Neural progenitor cell (in vitro differentiated cells): Measurements from ENCODE around the gene RAMACL. TPM values are rescaled to one million over a fixed set of nuclear protein-coding genes. Genes with fewer than 3 reads are reported as not detected.
A peak's percentile ranks its signal among the peaks of the same experiment; 100 is the strongest.
"Not testable (repeated sequence)": the region's sequence is repeated elsewhere in the genome, so short reads cannot be mapped to it uniquely, and the experiment has no call there.

ENCODE experiments used
- DNase-seq: peaks from one replicate; pipeline ENCODE4 v3.0.0-alpha.2; 2016; ENCODE audit warnings: low spot score
- H2AFZ ChIP-seq: fragments of 200-600 bp; sonication (generic); replicated peaks from 2 replicates; pipeline ENCODE4 v1.6.1; 2016; ENCODE audit warnings: antibody characterized with exemption
- H3F3A ChIP-seq: fragments of 200-600 bp; sonication (generic); 2 replicates; pipeline ENCODE4 v1.6.1; 2016; ENCODE audit warnings: antibody characterized with exemption, low read depth
- H3K27ac ChIP-seq: fragments of 200-600 bp; sonication (generic); 2 replicates; pipeline ENCODE4 v1.5.1; 2016; ENCODE audit warnings: mild to moderate bottlenecking
- H3K27me3 ChIP-seq: fragments of 200-600 bp; sonication (generic); 2 replicates; pipeline ENCODE4 v1.6.1; 2016; ENCODE audit warnings: mild to moderate bottlenecking, moderate library complexity
- H3K36me3 ChIP-seq: fragments of 200-600 bp; sonication (generic); 2 replicates; pipeline ENCODE4 v1.5.1; 2016
- H3K4me1 ChIP-seq: fragments of 200-600 bp; sonication (generic); 2 replicates; pipeline ENCODE4 v1.6.1; 2016; ENCODE audit warnings: mixed run types
- H3K4me2 ChIP-seq: fragments of 200-600 bp; sonication (generic); 2 replicates; pipeline ENCODE4 v1.6.1; 2016
- H3K4me3 ChIP-seq: fragments of 200-600 bp; sonication (generic); 2 replicates; pipeline ENCODE4 v1.5.1; 2016
- H3K79me2 ChIP-seq: fragments of 200-600 bp; sonication (generic); 2 replicates; pipeline ENCODE4 v1.6.1; 2016; ENCODE audit warnings: low read depth
- H3K9ac ChIP-seq: fragments of 200-600 bp; sonication (generic); 2 replicates; pipeline ENCODE4 v1.6.1; 2016
- H3K9me3 ChIP-seq: fragments of 200-600 bp; sonication (generic); 2 replicates; pipeline ENCODE4 v1.5.1; 2016; ENCODE audit warnings: low read depth
- H4K20me1 ChIP-seq: fragments of 200-600 bp; sonication (generic); 2 replicates; pipeline ENCODE4 v1.6.1; 2016; ENCODE audit warnings: low read depth
- H3K27ac Mint-ChIP-seq: 3 replicates; pipeline ENCODE4 v1.8.0; 2021; ENCODE audit warnings: mixed read lengths
- H3K27me3 Mint-ChIP-seq: 2 replicates; pipeline ENCODE4 v1.8.0; 2022; ENCODE audit warnings: low read depth, mild to moderate bottlenecking, inconsistent platforms, moderate library complexity, mixed read lengths; ENCODE audit not compliant: insufficient read depth
- H3K36me3 Mint-ChIP-seq: 3 replicates; pipeline ENCODE4 v1.8.0; 2021; ENCODE audit warnings: mixed read lengths
- H3K4me1 Mint-ChIP-seq: 3 replicates; pipeline ENCODE4 v1.8.0; 2021; ENCODE audit warnings: mixed read lengths
- H3K4me3 Mint-ChIP-seq: 3 replicates; pipeline ENCODE4 v1.8.0; 2021; ENCODE audit warnings: mild to moderate bottlenecking, moderate library complexity, mixed read lengths
- H3K9me3 Mint-ChIP-seq: 3 replicates; pipeline ENCODE4 v1.8.0; 2020; ENCODE audit warnings: mixed read lengths
- CTCF ChIP-seq: fragments of 200-600 bp; sonication (generic); IDR thresholded peaks from 2 replicates; pipeline ENCODE4 v1.5.1; 2017; ENCODE audit warnings: antibody characterized with exemption, mild to moderate bottlenecking
- EZH2 ChIP-seq: fragments of 200-600 bp; sonication (generic); IDR thresholded peaks from 2 replicates; pipeline ENCODE4 v1.6.1; 2017; ENCODE audit warnings: antibody characterized with exemption, mild to moderate bottlenecking, moderate library complexity
- EZH2phosphoT487 ChIP-seq: fragments of 200-600 bp; sonication (generic); IDR thresholded peaks from 2 replicates; pipeline ENCODE4 v1.6.1; 2017; ENCODE audit warnings: antibody characterized with exemption
- total RNA-seq: library from RNA; depleted of rRNA; stranded (reverse); fragments of >200 nt; gene quantifications from 2 replicates; pipeline ENCODE4 v1.2.3, GENCODE V29; 2015; ENCODE audit warnings: low replicate concordance

RAMACL gene
- total RNA-seq: 0.19 and 0.56 TPM in 2 replicates

GRCh38 chr6:166586424-166587156, at the start of gene RAMACL:
TSS of gene RAMACL (minus strand) at chr6:166586678. CDS start at chr6:166586477, 201 bp downstream.
- H3K27me3 ChIP-seq: no peaks in the 10 kb centered on the region

GRCh38 chr6:166635013-166635970, 48.8 kb upstream of the RAMACL start:
- Mint-ChIP-seq H3K27ac (no peak overlapping the region), H3K36me3 (no peaks in the 10 kb centered on the region), H3K27me3 (peaks cover 9% of the 10 kb centered on the region), H3K4me3 (no peak overlapping the region), H3K9me3 (peaks cover 2% of the 10 kb centered on the region), H3K4me1 (peaks cover 3% of the 10 kb centered on the region)
- Histone ChIP-seq H3K27ac (no peak overlapping the region), H3K4me2 (no peak overlapping the region), H3K4me3 (no peak overlapping the region), H3K9ac (no peak overlapping the region), H3K36me3 (no peaks in the 10 kb centered on the region), H3K27me3 (peaks cover 15% of the 10 kb centered on the region), H2AFZ (no peak overlapping the region), H3K9me3 (no peaks in the 10 kb centered on the region), H3K4me1 (no peaks in the 10 kb centered on the region), H4K20me1 (no peaks in the 10 kb centered on the region), H3K79me2 (no peaks in the 10 kb centered on the region), H3F3A (no peaks in the 10 kb centered on the region)
- DNase-seq: no peak
- TF ChIP-seq CTCF: no peak
- no peak for TF ChIP-seq EZH2phosphoT487
- no peak for TF ChIP-seq EZH2

More at GRCh38 chr6:166586424-166587156, at the start of gene RAMACL:
- peak within 1 kb of the TSS; percentile 53 for H3K27ac Mint-ChIP-seq
- no peak within 1 kb of the TSS for H3K4me3 Mint-ChIP-seq
- no peak within 1 kb of the TSS for H3K4me3 ChIP-seq
- no peak within 1 kb of the TSS for H3K4me2 ChIP-seq
- peaks cover 4% of the 10 kb centered on the region for H3K36me3 Mint-ChIP-seq
- peaks cover 11% of the 10 kb centered on the region for H3K79me2 ChIP-seq
- no peak within 1 kb of the TSS for H3K27ac ChIP-seq
- no peaks in the 10 kb centered on the region for H3F3A ChIP-seq
- peaks cover 13% of the 10 kb centered on the region for H4K20me1 ChIP-seq
- H3K9me3 Mint-ChIP-seq: no peaks in the 10 kb centered on the region
- peaks cover 14% of the 10 kb centered on the region for H3K4me1 ChIP-seq
- peaks cover 2% of the 10 kb centered on the region for H3K27me3 Mint-ChIP-seq
- H2AFZ ChIP-seq: no peak within 1 kb of the TSS
- peaks cover 47% of the 10 kb centered on the region for H3K4me1 Mint-ChIP-seq
- no peaks in the 10 kb centered on the region for H3K9me3 ChIP-seq
- H3K36me3 ChIP-seq: no peaks in the 10 kb centered on the region
- DNase-seq: peak; percentile 61
- TF ChIP-seq EZH2phosphoT487 (no peak), CTCF (no peak), EZH2 (no peak)
- no peak within 1 kb of the TSS for H3K9ac ChIP-seq

GRCh38 chr6:166634581-166634980, 48.1 kb upstream of the RAMACL start:
- not testable (repeated sequence) for H2AFZ ChIP-seq, H3K4me3 Mint-ChIP-seq, H3F3A ChIP-seq, H3K4me2 ChIP-seq, H4K20me1 ChIP-seq, H3K27me3 Mint-ChIP-seq, H3K79me2 ChIP-seq, H3K9me3 Mint-ChIP-seq, H3K4me1 ChIP-seq, H3K27ac Mint-ChIP-seq, H3K4me1 Mint-ChIP-seq, H3K36me3 Mint-ChIP-seq, H3K36me3 ChIP-seq, DNase-seq, H3K9ac ChIP-seq, H3K27ac ChIP-seq, H3K9me3 ChIP-seq, H3K4me3 ChIP-seq
- H3K27me3 ChIP-seq: peaks cover 22% of the 10 kb centered on the region
